GDM1 (cell line): ENCODE measurements around the gene PPM1F.
"Not testable (repeated sequence)": the region's sequence is repeated elsewhere in the genome, so short reads cannot be mapped to it uniquely, and the experiment has no call there.

Experiments
- DNase-seq: peaks from one replicate; lab custom pipeline; 2025; lab: John Stamatoyannopoulos, UW

The PPM1F gene

DNA sequence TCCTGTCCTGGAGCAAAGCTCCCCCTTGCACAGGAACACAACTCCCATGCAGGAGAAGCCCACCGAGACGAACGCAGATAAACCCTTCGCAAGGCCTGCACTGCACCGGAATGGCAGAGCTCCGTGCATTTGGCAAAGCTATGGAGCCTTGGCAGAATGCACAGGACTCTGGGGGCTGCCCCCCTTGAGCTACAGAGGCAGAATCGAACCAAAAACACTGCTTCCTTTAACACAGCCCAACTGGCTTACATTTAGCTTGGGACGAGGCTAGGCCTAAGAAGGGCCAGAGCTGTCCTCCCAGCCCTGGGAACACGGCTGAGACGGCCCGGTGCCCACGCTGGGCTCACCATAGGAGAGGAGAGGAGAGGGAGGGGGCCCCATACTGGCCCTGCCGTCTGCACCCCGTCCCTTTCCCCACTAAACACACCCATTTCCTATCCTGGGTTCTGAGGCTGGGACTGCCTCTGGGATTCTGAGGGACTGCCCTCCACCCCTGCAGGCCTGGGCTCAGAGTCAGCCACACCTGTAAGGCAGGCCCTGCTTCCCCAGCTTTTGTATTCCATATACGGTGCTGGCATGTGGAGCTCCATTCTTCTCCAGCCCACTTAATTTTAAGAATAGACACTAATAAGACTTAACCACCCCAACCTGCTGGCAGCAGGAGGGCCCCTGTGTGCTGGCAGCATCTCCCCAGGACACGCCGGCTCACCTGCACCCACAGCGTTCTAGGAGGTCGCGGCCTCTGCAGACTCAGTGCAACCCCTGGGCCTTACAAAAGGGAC lies 32.9 kb downstream of the PPM1F start:
- DNase-seq = no peak

- no peak for DNase-seq
These were observed 34.0 kb downstream of the PPM1F start for GRCh38 chr22:21918466-21919185.

GRCh38 chr22:21917959-21918261 lies 34.7 kb downstream of the PPM1F start:
- no peak for DNase-seq

GRCh38 chr22:21917181-21917958 lies 35.3 kb downstream of the PPM1F start:
- DNase-seq = peak; percentile 12

- DNase-seq = no peak
These were observed 36.2 kb downstream of the PPM1F start for GRCh38 chr22:21916309-21916918.

- no peak for DNase-seq
These were observed 36.9 kb downstream of the PPM1F start for GRCh38 chr22:21915624-21916308.

DNA sequence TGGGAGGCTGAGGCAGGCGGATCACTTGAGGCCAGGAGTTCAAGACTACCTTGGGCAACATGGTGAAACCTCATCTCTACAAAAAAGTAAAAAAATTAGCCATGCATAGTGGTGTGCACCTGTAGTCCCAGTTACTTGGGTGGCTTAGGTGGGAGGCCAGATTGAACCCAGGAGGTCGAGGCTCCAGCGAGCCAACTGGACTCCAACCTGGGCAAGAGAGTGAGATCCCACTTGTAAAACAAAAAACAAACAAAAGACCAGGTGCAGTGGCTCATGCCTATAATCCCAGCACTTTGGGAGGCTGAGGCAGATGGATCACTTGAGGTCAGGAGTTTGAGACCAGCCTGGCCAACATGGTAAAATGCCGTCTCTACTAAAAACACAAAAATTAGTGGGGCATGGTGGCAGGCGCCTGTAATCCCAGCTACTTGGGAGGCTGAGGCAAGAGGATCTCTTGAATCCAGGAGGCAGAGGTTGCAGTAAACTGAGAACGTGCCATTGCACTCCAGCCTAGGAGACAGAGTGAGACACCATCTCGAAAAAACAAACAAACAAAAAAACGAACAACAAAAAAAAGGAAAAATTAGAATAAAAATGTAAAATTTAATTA lies 38.5 kb downstream of the PPM1F start:
- not testable (repeated sequence) for DNase-seq

DNA sequence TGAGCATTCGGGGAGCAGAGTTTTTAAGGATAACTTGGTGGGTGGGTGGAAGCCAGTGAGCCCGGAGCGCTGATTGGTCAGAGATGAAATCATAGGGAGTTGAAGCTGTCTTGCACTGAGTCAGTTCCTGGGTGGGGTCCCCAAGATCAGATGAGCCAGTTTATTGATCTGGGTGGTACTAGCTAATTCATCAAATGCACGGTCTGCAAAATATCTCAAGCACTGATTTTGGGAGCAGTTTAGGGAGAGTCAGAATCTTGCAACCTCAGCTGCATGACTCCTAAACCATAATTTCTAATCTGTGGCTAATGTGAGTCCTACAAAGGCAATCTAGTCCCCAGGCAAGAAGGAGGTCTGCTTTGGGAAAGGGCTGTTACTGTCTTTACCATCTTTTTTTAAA lies 42.3 kb downstream of the PPM1F start:
- DNase-seq = not testable (repeated sequence)

DNA sequence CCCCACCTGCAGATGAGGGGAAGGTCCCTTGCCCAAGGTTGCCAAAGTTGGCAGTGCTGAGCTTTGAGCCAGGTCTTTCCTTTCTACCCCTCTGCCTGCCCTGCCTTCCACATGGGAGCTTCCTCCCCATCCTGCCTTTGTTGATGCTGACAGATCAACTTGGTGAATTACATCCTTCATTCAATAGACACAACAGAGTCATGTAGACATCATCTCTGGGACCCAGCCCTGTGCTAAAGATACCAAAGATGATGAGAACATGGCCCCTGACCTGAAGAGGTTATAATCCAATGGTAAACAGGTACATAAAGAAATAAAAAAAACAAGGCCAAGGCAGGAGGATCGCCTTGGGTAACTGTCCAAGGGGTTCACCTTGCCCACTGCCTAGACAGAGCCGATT lies 42.8 kb downstream of the PPM1F start:
- DNase-seq = no peak

GRCh38 chr22:21907638-21908522 lies 44.8 kb downstream of the PPM1F start:
- no peak for DNase-seq

GRCh38 chr22:21905234-21905633 lies 47.4 kb downstream of the PPM1F start:
- not testable (repeated sequence) for DNase-seq

- no peak for DNase-seq
These were observed 48.3 kb downstream of the PPM1F start for GRCh38 chr22:21904250-21904789.

DNA sequence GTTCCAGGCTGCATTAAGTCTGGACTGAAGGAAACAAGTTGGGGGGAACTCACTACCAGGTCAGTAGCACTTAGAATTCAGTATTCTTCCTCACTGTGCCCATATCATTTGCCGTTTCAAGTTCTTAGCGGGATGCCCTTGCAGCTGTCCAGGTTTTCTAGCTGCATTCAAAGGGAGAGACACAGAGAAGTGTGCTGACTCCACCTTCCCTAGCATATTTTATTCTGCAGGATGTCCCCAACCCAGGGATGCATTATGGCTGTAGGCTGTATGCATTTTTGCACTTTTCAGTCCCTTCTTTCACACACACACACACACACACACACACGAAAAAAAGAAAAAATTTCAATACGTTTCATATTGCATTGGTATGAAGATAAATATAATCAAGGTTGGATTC lies 49.4 kb downstream of the PPM1F start:
- no peak for DNase-seq

- DNase-seq = no peak
These were observed 50.2 kb downstream of the PPM1F start for GRCh38 chr22:21902296-21903087.

GRCh38 chr22:21898354-21898896 lies 54.2 kb downstream of the PPM1F start:
- DNase-seq = no peak

GRCh38 chr22:21896951-21897513 lies 55.6 kb downstream of the PPM1F start:
- DNase-seq = no peak

GRCh38 chr22:21896275-21896674 lies 56.4 kb downstream of the PPM1F start:
- not testable (repeated sequence) for DNase-seq

DNA sequence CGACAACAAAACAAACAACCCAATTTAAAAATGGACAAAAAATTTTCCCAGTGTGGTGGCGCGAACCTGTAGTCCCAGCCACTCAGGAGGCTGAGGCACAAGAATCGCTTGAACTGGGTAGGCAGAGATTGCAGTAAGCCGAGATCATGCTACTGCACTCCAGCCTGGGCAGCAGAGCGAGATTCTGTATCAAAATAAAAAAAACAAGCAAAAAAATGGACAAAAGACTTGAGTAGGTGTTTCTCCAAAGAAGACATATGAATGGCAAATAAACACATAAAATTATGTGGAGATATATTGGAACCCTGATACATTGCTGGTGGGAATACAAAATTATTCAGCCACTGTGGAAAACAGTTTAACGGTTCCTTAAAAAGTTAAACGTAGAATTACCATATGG lies 57.8 kb downstream of the PPM1F start:
- DNase-seq = no peak
